ENCODE measurements around the gene ARFGAP3.

- no peak for TF ChIP-seq POLR2A (IDR thresholded peaks at IDR 0.05)
- TF ChIP-seq CTCF (IDR thresholded peaks at IDR 0.05), result no peak
- TF ChIP-seq EP300 (IDR thresholded peaks at IDR 0.05), result no peak
- no peak for TF ChIP-seq POLR2AphosphoS5 (IDR thresholded peaks at IDR 0.05)
These were observed 24.0 kb downstream of the ARFGAP3 start for GRCh38 chr22:42833104-42833503.

All from sigmoid colon (tissue), 4 donors.